Endothelial cell of umbilical vein (primary cell): Measurements from ENCODE around the gene ARHGEF37. TPM values are rescaled to one million over a fixed set of nuclear protein-coding genes. Genes with fewer than 3 reads are reported as not detected.

Experiments used
- BruUV-seq: library from RNA; stranded (reverse); fragments of 400-500 nt; replicated peaks from 2 replicates; lab custom pipeline; 2021; lab: Mats Ljungman, UMichigan
- CTCF ChIA-PET: fragments of 300-600, 350-600 bp; sonication (Branson Sonifier 250); formaldehyde crosslinking; loops from one replicate; lab custom pipeline; 2021; ENCODE audit warnings: antibody characterized with exemption, inconsistent platforms; lab: Charles Lee
- POLR2A ChIA-PET: fragments of 300-600, 350-600 bp; sonication (Branson Sonifier 250); formaldehyde crosslinking; loops from one replicate; lab custom pipeline; 2021; ENCODE audit warnings: antibody characterized with exemption, inconsistent platforms; lab: Charles Lee
- DNase-seq: peaks from one replicate; pipeline ENCODE4 v3.0.0-alpha.2; 2011; ENCODE audit warnings: low read depth, low spot score
- FAIRE-seq: peaks from 2 replicates; lab custom pipeline; 2011; peaks lifted over from hg19 to GRCh38; lab: Jason Lieb, UNC
- H2AFZ ChIP-seq: 2 replicates; pipeline ENCODE4 v1.6.0; 2012; ENCODE audit warnings: low read depth, low read length, control low read depth, inconsistent platforms
- H3K27ac ChIP-seq: 2 replicates; pipeline ENCODE4 v1.5.1; 2011; ENCODE audit warnings: low read depth, mild to moderate bottlenecking, control low read depth, low read length, moderate library complexity; ENCODE audit not compliant: insufficient read depth
- H3K27me3 ChIP-seq, 2 experiments: 2 replicates each; pipeline versions ENCODE4 v1.6.0 to v1.6.1; 2011; ENCODE audit warnings: low read length in 2 of 2, mixed read lengths in 1 of 2; ENCODE audit not compliant: control insufficient read depth in 2 of 2, insufficient read depth in 2 of 2
- H3K36me3 ChIP-seq, 2 experiments: 2 replicates in 1 of 2; 3 replicates in 1 of 2; pipeline ENCODE4 v1.5.1; 2011; ENCODE audit warnings: low read length in 2 of 2, mild to moderate bottlenecking in 1 of 2, moderate library complexity in 1 of 2; ENCODE audit not compliant: control insufficient read depth in 2 of 2, insufficient read depth in 2 of 2; ENCODE audit errors: extremely low read depth in 1 of 2
- H3K4me1 ChIP-seq: 3 replicates; pipeline ENCODE4 v1.5.1; 2011; ENCODE audit warnings: mild to moderate bottlenecking, low read length; ENCODE audit not compliant: control insufficient read depth, insufficient read depth; ENCODE audit errors: extremely low read depth
- H3K4me2 ChIP-seq: 2 replicates; pipeline ENCODE4 v1.6.1; 2011; ENCODE audit warnings: low read length, control low read depth, mixed read lengths; ENCODE audit not compliant: insufficient read depth
- H3K4me3 ChIP-seq, 3 experiments: fragments of 200-600 bp in 1 of 3; sonication (generic), shearing (Covaris generic) in 1 of 3; replicated peaks in 1 of 3; 2 replicates each; pipeline ENCODE4 v1.5.1; 2011 to 2016; ENCODE audit warnings: control low read depth in 3 of 3, low read length in 3 of 3, mild to moderate bottlenecking in 2 of 3, inconsistent platforms in 1 of 3, low read depth in 1 of 3, moderate library complexity in 1 of 3; ENCODE audit not compliant: insufficient read depth in 1 of 3
- H3K79me2 ChIP-seq: 2 replicates; pipeline ENCODE4 v1.6.0; 2012; ENCODE audit warnings: low read length, inconsistent platforms; ENCODE audit not compliant: control insufficient read depth, insufficient read depth
- H3K9ac ChIP-seq: replicated peaks from 2 replicates; pipeline ENCODE3; 2011; ENCODE audit warnings: low read length, control low read depth; ENCODE audit not compliant: insufficient read depth; ENCODE audit errors: extremely low read depth
- H3K9me1 ChIP-seq: replicated peaks from 3 replicates; pipeline ENCODE4 v1.6.0; 2011; ENCODE audit warnings: mild to moderate bottlenecking, low read length; ENCODE audit not compliant: control insufficient read depth, insufficient read depth; ENCODE audit errors: extremely low read depth
- H3K9me3 ChIP-seq: replicated peaks from 2 replicates; pipeline ENCODE4 v1.5.1; 2012; ENCODE audit warnings: low read length, inconsistent platforms; ENCODE audit not compliant: control insufficient read depth, insufficient read depth
- H4K20me1 ChIP-seq: replicated peaks from 2 replicates; pipeline ENCODE3; 2011; ENCODE audit warnings: mild to moderate bottlenecking, low read length; ENCODE audit not compliant: control insufficient read depth, insufficient read depth; ENCODE audit errors: extremely low read depth
- CTCF ChIP-seq, 2 donors: IDR thresholded peaks; 1 replicate in 1 of 2; 2 replicates in 1 of 2; pipeline ENCODE4 v1.5.1; 2011; ENCODE audit warnings: low read length in 2 of 2, mild to moderate bottlenecking in 2 of 2, moderate library complexity in 2 of 2, control low read depth in 1 of 2, inconsistent platforms in 1 of 2, low read depth in 1 of 2; ENCODE audit not compliant: insufficient read depth in 1 of 2; ENCODE audit errors: extremely low read depth in 1 of 2
- EZH2 ChIP-seq: IDR thresholded peaks from 2 replicates; pipeline ENCODE4 v1.6.1; 2012; ENCODE audit warnings: borderline replicate concordance, low read depth, mild to moderate bottlenecking, moderate library complexity, low read length, inconsistent platforms; ENCODE audit not compliant: severe bottlenecking
- FOS ChIP-seq: IDR thresholded peaks from 2 replicates; pipeline ENCODE4 v1.6.1; 2011; ENCODE audit warnings: mild to moderate bottlenecking, low read length, moderate library complexity, borderline replicate concordance; ENCODE audit not compliant: insufficient read depth
- GATA2 ChIP-seq: IDR thresholded peaks from 2 replicates; pipeline ENCODE4 v1.7.0; 2011; ENCODE audit warnings: low read depth, mild to moderate bottlenecking, moderate library complexity, mixed read lengths, low read length; ENCODE audit not compliant: insufficient read length, insufficient read depth
- JUN ChIP-seq: IDR thresholded peaks from 2 replicates; pipeline ENCODE4 v1.6.1; 2011; ENCODE audit warnings: borderline replicate concordance, low read depth; ENCODE audit not compliant: insufficient read length, insufficient read depth
- MAX ChIP-seq: IDR thresholded peaks from 2 replicates; pipeline ENCODE4 v1.6.1; 2011; ENCODE audit not compliant: insufficient read depth, insufficient read length
- MYC ChIP-seq: IDR thresholded peaks from one replicate; pipeline ENCODE4 v1.6.1; 2011; ENCODE audit warnings: mild to moderate bottlenecking, low read depth, low read length
- POLR2A ChIP-seq: IDR thresholded peaks from 2 replicates; pipeline ENCODE4 v1.6.1; 2012; ENCODE audit warnings: low read depth, mild to moderate bottlenecking, control low read depth, low read length
- POLR2AphosphoS5 ChIP-seq: IDR thresholded peaks from 2 replicates; pipeline ENCODE4 v1.6.1; 2012; ENCODE audit warnings: low read depth, mild to moderate bottlenecking, control low read depth, low read length, moderate library complexity; ENCODE audit not compliant: insufficient read depth
- dilution Hi-C: fragments of 300-500 bp; cut with MboI; formaldehyde crosslinking; loops from one replicate; pipeline ENCODE4 v1.15.0; 2019; ENCODE audit warnings: low sequenced_read_pairs; ENCODE audit not compliant: extremely low pct_ligation_motif_present
- intact Hi-C: fragments of 100-400 bp; cut with micrococcal nuclease; formaldehyde crosslinking; loops from one replicate; pipeline ENCODE4 v1.10.0; 2022
- polyA plus RNA-seq, 4 experiments: library from polyadenylated mRNA; depleted of rRNA in 3 of 4; stranded (reverse) in 3 of 4; unstranded in 1 of 4; fragments of >200 nt; gene quantifications; 2 replicates each; pipeline versions ENCODE4 v1.2.1 to v1.2.3, GENCODE V29; 2011 to 2012; ENCODE audit warnings: missing spikeins in 1 of 4
- total RNA-seq: library from RNA; stranded (reverse); gene quantifications from 2 replicates; pipeline ENCODE4 v1.2.3, GENCODE V29; 2021

Gene ARHGEF37
- total and polyA plus RNA-seq, 2 donors (not counting 3 experiments of a cell fraction or from before 2014, with no cell fraction given), result 4.9 to 7.0 TPM

GRCh38 chr5:149621415-149622098 is 40.3 kb downstream of the ARHGEF37 start:
- TF ChIP-seq POLR2A (no peak), FOS (no peak), POLR2AphosphoS5 (no peak), CTCF (IDR thresholded peaks at IDR 0.05; ENCODE audit: extremely low read depth in 1 of 2, insufficient read depth in 1 of 2, low read depth in 1 of 2, low read length in 2 of 2) (no peak), JUN (no peak), GATA2 (no peak), MAX (no peak), EZH2 (no peak), MYC (no peak)
- ChIA-PET POLR2A (no interaction called here), CTCF (interaction anchor here (0.7 to 1.3 kb wide), 4 partner anchors 15 to 213 kb away, joined by 3 read pairs; no protein-coding TSS in a partner anchor)
- Histone ChIP-seq H3K36me3 (peaks cover 0 to 11% of the 10 kb centered on the region in 2 experiments), H3K4me3 (no peak overlapping the region), H4K20me1 (no peaks in the 10 kb centered on the region), H3K4me2 (no peak overlapping the region), H3K27me3 (no peaks in the 10 kb centered on the region), H3K9me3 (no peaks in the 10 kb centered on the region), H3K9ac (no peak overlapping the region), H3K4me1 (peaks cover 6% of the 10 kb centered on the region), H2AFZ (no peak overlapping the region), H3K9me1 (no peaks in the 10 kb centered on the region), H3K79me2 (no peaks in the 10 kb centered on the region), H3K27ac (no peak overlapping the region)
- BruUV-seq, result no TSS peak
- FAIRE-seq (no peak), DNase-seq (no peak)
- dilution Hi-C loops, result no loop called here
- intact Hi-C loops, result no loop called here
